LNCaP clone FGC (cell line): ENCODE data around the gene FFAR2.
"Not testable (repeated sequence)": the region's sequence is repeated elsewhere in the genome, so short reads cannot be mapped to it uniquely, and the experiment has no call there.

Experiments used
- DNase-seq: peaks from one replicate; pipeline ENCODE4 v3.0.0-alpha.2; 2011; ENCODE audit warnings: low read depth
- H3K4me3 ChIP-seq: 2 replicates; pipeline ENCODE4 v1.5.1; 2011; ENCODE audit warnings: mild to moderate bottlenecking, low read depth, low read length, control low read depth
- CTCF ChIP-seq: IDR thresholded peaks from 2 replicates; pipeline ENCODE4 v1.5.1; 2012; ENCODE audit warnings: mild to moderate bottlenecking; ENCODE audit not compliant: control insufficient read depth, insufficient read depth; ENCODE audit errors: extremely low read depth

Gene FFAR2

GRCh38 chr19:35447606-35448469, at the start of gene FFAR2:
Gene FFAR2, plus strand, starts transcription at chr19:35448257. Its CDS starts 1,458 bp downstream, at chr19:35449715.
- DNase-seq = no peak
- TF ChIP-seq CTCF = no peak
- H3K4me3 ChIP-seq = no peak within 1 kb of the TSS

GRCh38 chr19:35398570-35398969, 49.5 kb upstream of the FFAR2 start:
- no peak overlapping the region for H3K4me3 ChIP-seq
- no peak for TF ChIP-seq CTCF
- DNase-seq = no peak

- no peak for DNase-seq
- TF ChIP-seq CTCF = no peak
- H3K4me3 ChIP-seq = no peak overlapping the region
Measured at GRCh38 chr19:35399231-35399630, 48.8 kb upstream of the FFAR2 start.

GRCh38 chr19:35399948-35400772, 47.9 kb upstream of the FFAR2 start:
- DNase-seq = no peak
- no peak for TF ChIP-seq CTCF
- H3K4me3 ChIP-seq = no peak overlapping the region

GRCh38 chr19:35400773-35401100, 47.3 kb upstream of the FFAR2 start:
- DNase-seq = no peak
- TF ChIP-seq CTCF = no peak

GRCh38 chr19:35401416-35401815, 46.6 kb upstream of the FFAR2 start:
- DNase-seq = not testable (repeated sequence)

More at GRCh38 chr19:35400773-35401100, 47.3 kb upstream of the FFAR2 start:
- H3K4me3 ChIP-seq = no peak overlapping the region

GRCh38 chr19:35403116-35403760, 44.8 kb upstream of the FFAR2 start:
- TF ChIP-seq CTCF = no peak
- no peak for DNase-seq
- H3K4me3 ChIP-seq = no peak overlapping the region

More at GRCh38 chr19:35401416-35401815, 46.6 kb upstream of the FFAR2 start:
- H3K4me3 ChIP-seq = not testable (repeated sequence)
